ENCODE measurements around the gene GYG2. TPM values are rescaled to one million over a fixed set of nuclear protein-coding genes. Genes with fewer than 3 reads are reported as not detected.

Gene GYG2
- total RNA-seq, 6 experiments from 2014 or later: 0.35 to 0.79 (median 0.51) TPM; not detected in 2

DNA sequence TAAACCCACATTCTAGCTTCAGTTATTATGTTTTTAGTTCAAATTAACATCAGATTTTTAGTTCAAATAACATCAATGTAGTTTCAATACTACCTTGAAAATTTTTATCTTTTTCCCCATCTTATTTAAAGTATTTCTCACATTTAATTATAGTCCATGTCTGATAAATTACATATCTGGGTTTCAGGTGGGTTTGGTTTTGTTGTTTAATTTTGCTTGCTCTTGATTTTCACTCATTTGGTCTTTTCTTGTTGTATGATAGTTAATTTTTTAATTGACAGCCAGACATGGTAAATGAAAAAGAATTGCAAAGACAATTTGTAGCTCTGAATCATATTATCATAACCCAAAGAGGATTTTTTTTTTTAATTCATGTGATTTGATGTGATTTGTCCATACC is 41.9 kb downstream of the GYG2 start:
- Mint-ChIP-seq H3K9me3 (no peaks in the 10 kb centered on the region; the same call in 1 of the 2 replicates), H3K36me3 (ENCODE audit: low read depth) (no peaks in the 10 kb centered on the region), H3K27me3 (ENCODE audit: insufficient read depth) (peaks cover 9% of the 10 kb centered on the region), H3K4me1 (ENCODE audit: low read depth) (no peaks in the 10 kb centered on the region), H3K27ac (no peak overlapping the region), H3K4me3 (no peak overlapping the region)
- no peak for DNase-seq
- TF ChIP-seq, protein P1, sequence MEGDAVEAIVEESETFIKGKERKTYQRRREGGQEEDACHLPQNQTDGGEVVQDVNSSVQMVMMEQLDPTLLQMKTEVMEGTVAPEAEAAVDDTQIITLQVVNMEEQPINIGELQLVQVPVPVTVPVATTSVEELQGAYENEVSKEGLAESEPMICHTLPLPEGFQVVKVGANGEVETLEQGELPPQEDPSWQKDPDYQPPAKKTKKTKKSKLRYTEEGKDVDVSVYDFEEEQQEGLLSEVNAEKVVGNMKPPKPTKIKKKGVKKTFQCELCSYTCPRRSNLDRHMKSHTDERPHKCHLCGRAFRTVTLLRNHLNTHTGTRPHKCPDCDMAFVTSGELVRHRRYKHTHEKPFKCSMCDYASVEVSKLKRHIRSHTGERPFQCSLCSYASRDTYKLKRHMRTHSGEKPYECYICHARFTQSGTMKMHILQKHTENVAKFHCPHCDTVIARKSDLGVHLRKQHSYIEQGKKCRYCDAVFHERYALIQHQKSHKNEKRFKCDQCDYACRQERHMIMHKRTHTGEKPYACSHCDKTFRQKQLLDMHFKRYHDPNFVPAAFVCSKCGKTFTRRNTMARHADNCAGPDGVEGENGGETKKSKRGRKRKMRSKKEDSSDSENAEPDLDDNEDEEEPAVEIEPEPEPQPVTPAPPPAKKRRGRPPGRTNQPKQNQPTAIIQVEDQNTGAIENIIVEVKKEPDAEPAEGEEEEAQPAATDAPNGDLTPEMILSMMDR (IDR thresholded peaks at IDR 0.05): no peak

DNA sequence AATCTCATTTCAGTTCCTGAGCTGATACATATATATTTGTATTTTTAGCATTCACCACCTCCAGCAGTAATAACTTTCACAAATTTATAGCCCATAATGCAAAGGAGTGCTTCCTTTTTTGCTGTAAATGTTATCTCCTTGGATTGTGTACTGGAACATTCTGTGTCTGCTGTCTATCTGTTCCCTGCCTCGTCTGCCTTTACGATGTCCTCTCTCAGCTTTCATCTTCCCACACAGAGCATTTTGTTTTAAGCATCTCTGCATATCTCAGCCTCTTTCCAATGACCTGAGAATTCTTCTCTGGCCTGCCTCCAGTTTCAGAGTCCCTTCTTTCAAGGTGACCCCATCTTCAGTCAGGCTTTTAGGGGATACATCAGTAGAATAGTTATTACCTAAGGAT is 43.1 kb downstream of the GYG2 start:
- H3K4me3 Mint-ChIP-seq: no peak overlapping the region
- peaks cover 10% of the 10 kb centered on the region for H3K27me3 Mint-ChIP-seq (ENCODE audit: insufficient read depth)
- no peaks in the 10 kb centered on the region; the same call in 1 of the 2 replicates for H3K9me3 Mint-ChIP-seq
- H3K27ac Mint-ChIP-seq: no peak overlapping the region
- TF ChIP-seq, protein P1 (IDR thresholded peaks at IDR 0.05): no peak
- H3K36me3 Mint-ChIP-seq (ENCODE audit: low read depth): no peaks in the 10 kb centered on the region
- DNase-seq: no peak
- H3K4me1 Mint-ChIP-seq (ENCODE audit: low read depth): no peaks in the 10 kb centered on the region

DNA sequence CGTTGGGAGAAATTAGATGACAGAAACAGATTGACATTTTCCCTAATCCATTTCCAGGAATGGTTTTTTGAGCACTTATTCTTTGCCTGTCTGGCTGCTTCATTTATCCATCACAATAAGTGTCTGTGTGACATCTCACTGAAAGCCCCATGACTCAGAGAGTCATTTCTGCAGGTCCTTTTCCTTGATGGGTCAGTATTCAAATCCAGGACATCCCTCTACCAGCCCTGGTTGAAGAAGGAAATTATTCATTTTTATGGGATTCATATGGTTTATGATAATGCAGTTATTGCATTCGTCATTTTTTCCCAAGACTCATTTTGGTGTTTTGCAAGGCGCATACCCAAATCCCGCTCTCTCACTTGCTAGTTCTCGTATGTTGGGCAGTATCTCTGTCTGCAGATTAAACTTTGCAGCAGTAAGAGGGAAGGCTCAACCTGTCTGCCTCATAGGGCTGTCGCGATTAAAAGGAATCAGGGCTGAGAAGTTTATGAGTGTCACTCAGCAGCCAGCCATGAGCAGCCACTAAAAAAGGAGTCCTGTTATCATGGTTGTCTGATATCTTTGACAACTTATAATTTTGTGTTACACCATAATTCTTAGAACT is 44.0 kb downstream of the GYG2 start:
- Mint-ChIP-seq H3K27me3 (ENCODE audit: insufficient read depth) (peaks cover 9% of the 10 kb centered on the region), H3K9me3 (no peaks in the 10 kb centered on the region; the same call in 1 of the 2 replicates), H3K27ac (no peak overlapping the region), H3K4me3 (no peak overlapping the region), H3K36me3 (ENCODE audit: low read depth) (no peaks in the 10 kb centered on the region), H3K4me1 (ENCODE audit: low read depth) (no peaks in the 10 kb centered on the region)
- no peak for DNase-seq
- TF ChIP-seq, protein P1 (IDR thresholded peaks at IDR 0.05): no peak

DNA sequence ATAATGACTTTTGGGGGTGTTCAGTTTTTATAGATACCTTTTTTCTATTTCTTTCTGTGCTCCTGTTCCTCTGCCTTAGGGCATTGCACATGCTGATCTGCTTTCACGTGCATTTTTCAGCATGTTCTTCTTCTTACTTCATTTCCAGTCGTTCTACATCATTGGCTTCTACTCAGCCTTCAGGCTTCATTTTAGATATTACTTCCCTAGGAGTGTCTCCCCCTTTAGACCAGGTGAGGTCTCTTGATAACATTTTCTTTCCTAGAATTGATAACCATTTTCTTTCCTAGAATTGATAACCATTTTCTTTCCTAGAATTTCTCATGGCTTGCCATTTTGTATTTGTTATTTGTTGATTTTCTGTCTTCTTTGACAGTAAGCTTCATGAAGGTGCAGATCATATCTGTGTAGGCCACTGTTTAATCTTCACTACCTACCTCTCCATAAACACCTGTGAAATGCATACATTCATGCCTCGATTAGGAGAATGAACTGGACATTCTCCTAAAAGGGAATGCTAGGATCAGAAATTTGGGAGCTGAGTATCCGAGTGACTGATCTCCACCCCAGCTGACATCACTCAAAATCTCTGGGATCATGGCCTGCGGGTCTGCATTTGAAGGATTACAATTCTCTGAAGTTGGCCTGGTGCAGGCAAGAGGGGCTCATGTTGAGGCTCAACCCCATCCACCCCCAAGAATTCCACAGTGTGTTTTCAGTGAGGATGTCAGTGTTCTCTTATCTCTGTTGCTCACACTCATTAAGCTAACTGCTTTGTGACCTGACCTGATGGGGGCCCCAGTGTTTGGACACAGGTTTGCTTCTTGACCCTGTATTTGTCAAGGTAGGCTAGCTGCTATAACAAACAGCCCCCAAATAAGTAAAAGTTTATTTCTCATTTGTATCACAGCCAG is 45.7 kb downstream of the GYG2 start:
- H3K4me3 Mint-ChIP-seq: no peak overlapping the region

DNA sequence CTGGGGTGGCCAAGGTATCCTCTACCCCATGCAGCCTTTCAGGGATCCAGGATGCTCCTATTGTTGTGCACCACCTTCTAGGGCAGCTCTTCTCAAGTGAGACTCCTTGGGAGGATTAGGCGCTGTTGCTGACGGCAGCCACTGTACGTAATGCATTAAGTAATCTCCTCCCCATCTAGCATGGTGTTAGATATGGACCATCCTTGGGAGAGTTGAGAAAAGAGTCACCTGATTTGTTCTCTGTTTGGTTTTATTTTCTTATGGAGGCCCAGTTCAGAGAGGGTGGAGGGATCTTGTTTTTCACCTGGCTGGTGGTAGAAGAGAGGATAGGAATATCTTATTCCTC is 46.4 kb downstream of the GYG2 start:
- Mint-ChIP-seq H3K27ac (no peak overlapping the region), H3K27me3 (ENCODE audit: insufficient read depth) (peaks cover 6% of the 10 kb centered on the region), H3K4me3 (no peak overlapping the region), H3K36me3 (ENCODE audit: low read depth) (no peaks in the 10 kb centered on the region), H3K4me1 (ENCODE audit: low read depth) (no peaks in the 10 kb centered on the region), H3K9me3 (no peaks in the 10 kb centered on the region; the same call in 1 of the 2 replicates)
- no peak for DNase-seq
- TF ChIP-seq, protein P1 (IDR thresholded peaks at IDR 0.05): no peak

More for the DNA sequence above, 45.7 kb downstream of the GYG2 start:
- H3K4me1 Mint-ChIP-seq (ENCODE audit: low read depth): no peaks in the 10 kb centered on the region
- peaks cover 8% of the 10 kb centered on the region for H3K27me3 Mint-ChIP-seq (ENCODE audit: insufficient read depth)
- H3K36me3 Mint-ChIP-seq (ENCODE audit: low read depth): no peaks in the 10 kb centered on the region
- no peak for DNase-seq
- TF ChIP-seq, protein P1 (IDR thresholded peaks at IDR 0.05): no peak
- H3K9me3 Mint-ChIP-seq: no peaks in the 10 kb centered on the region; the same call in 1 of the 2 replicates
- no peak overlapping the region for H3K27ac Mint-ChIP-seq

Measured in HFFc6 (cell line).